H1 (cell line): Measurements from ENCODE around the gene HNF4A. TPM values are rescaled to one million over a fixed set of nuclear protein-coding genes. Genes with fewer than 3 reads are reported as not detected.

Experiments
- CTCF ChIA-PET: fragments of 300-600 bp; sonication (Branson Sonifier 250); formaldehyde crosslinking; loops from one replicate; lab custom pipeline; 2021; ENCODE audit not compliant: partially characterized antibody; lab: Charles Lee
- POLR2A ChIA-PET: fragments of 300-600 bp; sonication (Branson Sonifier 250); formaldehyde crosslinking; loops from one replicate; lab custom pipeline; 2021; ENCODE audit warnings: inconsistent platforms; ENCODE audit not compliant: partially characterized antibody; lab: Charles Lee
- DNase-seq, 2 experiments: peaks; one replicate each; pipeline versions ENCODE4 v3.0.0 to v3.0.0-alpha.2; 2010 to 2022; ENCODE audit warnings: low spot score in 2 of 2, low read depth in 1 of 2, mixed read lengths in 1 of 2
- FAIRE-seq: peaks from 2 replicates; lab custom pipeline; 2011; peaks lifted over from hg19 to GRCh38; lab: Jason Lieb, UNC
- H2AFZ ChIP-seq: 2 replicates; pipeline ENCODE4 v1.8.1; 2012; ENCODE audit warnings: low read length, inconsistent platforms
- H2AK5ac ChIP-seq: 2 replicates; pipeline ENCODE4 v1.6.1; 2013; ENCODE audit warnings: low read depth, low read length
- H2BK120ac ChIP-seq: replicated peaks from 2 replicates; pipeline ENCODE3; 2013; ENCODE audit warnings: low read depth, low read length, inconsistent platforms
- H2BK12ac ChIP-seq: 2 replicates; pipeline ENCODE4 v1.6.1; 2013; ENCODE audit warnings: low read depth, low read length
- H2BK15ac ChIP-seq: 2 replicates; pipeline ENCODE4 v1.6.1; 2013; ENCODE audit warnings: low read length
- H2BK20ac ChIP-seq: 2 replicates; pipeline ENCODE4 v1.6.1; 2013; ENCODE audit warnings: low read length
- H2BK5ac ChIP-seq: 2 replicates; pipeline ENCODE4 v1.6.1; 2013; ENCODE audit warnings: low read depth, low read length
- H3K14ac ChIP-seq: 2 replicates; pipeline ENCODE4 v1.6.1; 2013; ENCODE audit warnings: inconsistent platforms; ENCODE audit not compliant: insufficient read length
- H3K18ac ChIP-seq: 2 replicates; pipeline ENCODE4 v1.6.1; 2013; ENCODE audit warnings: low read length; ENCODE audit errors: extremely low read depth
- H3K23ac ChIP-seq: 2 replicates; pipeline ENCODE4 v1.6.1; 2013; ENCODE audit warnings: inconsistent platforms; ENCODE audit not compliant: insufficient read length
- H3K23me2 ChIP-seq: 2 replicates; pipeline ENCODE4 v1.6.1; 2013; ENCODE audit warnings: low read depth, low read length
- H3K27ac ChIP-seq: 2 replicates; pipeline ENCODE4 v1.6.1; 2011; ENCODE audit warnings: low read depth, low read length, inconsistent platforms
- H3K27me3 ChIP-seq, 4 experiments: replicated peaks in 1 of 4; 1 replicate in 1 of 4; 2 replicates in 3 of 4; pipeline versions ENCODE4 v1.6.1 to v1.8.1; 2011 to 2013; ENCODE audit warnings: low read length in 3 of 4, mild to moderate bottlenecking in 3 of 4, inconsistent platforms in 2 of 4, mixed read lengths in 2 of 4, moderate library complexity in 1 of 4; ENCODE audit not compliant: control insufficient read depth in 3 of 4, insufficient read depth in 3 of 4; ENCODE audit errors: extremely low read depth in 1 of 4
- H3K36me3 ChIP-seq, 4 experiments: 2 replicates each; pipeline versions ENCODE4 v1.6.1 to v1.8.1; 2011 to 2013; ENCODE audit warnings: mild to moderate bottlenecking in 4 of 4, low read length in 3 of 4, moderate library complexity in 2 of 4, control low read depth in 1 of 4, inconsistent platforms in 1 of 4; ENCODE audit not compliant: insufficient read depth in 4 of 4, control insufficient read depth in 2 of 4
- H3K4ac ChIP-seq: replicated peaks from 2 replicates; pipeline ENCODE3; 2013; ENCODE audit warnings: low read length, low read depth, mixed read lengths, inconsistent platforms; ENCODE audit not compliant: insufficient read length
- H3K4me1 ChIP-seq, 4 experiments: replicated peaks in 1 of 4; 1 replicate in 1 of 4; 2 replicates in 3 of 4; pipeline versions ENCODE4 v1.6.1 to v1.8.1; 2011 to 2013; ENCODE audit warnings: low read length in 3 of 4, inconsistent platforms in 2 of 4, mixed read lengths in 1 of 4; ENCODE audit not compliant: insufficient read depth in 4 of 4, control insufficient read depth in 3 of 4
- H3K4me2 ChIP-seq, 2 experiments: 2 replicates each; pipeline versions ENCODE4 v1.6.1 to v1.8.1; 2011 to 2013; ENCODE audit warnings: low read depth in 2 of 2, low read length in 2 of 2, control low read depth in 1 of 2, inconsistent platforms in 1 of 2, mild to moderate bottlenecking in 1 of 2; ENCODE audit not compliant: insufficient read depth in 1 of 2
- H3K4me3 ChIP-seq, 4 experiments: fragments of 200-600, 300-600 bp in 1 of 4; sonication (generic), shearing (Covaris generic), sonication (Bioruptor Twin) in 1 of 4; 2 replicates each; pipeline versions ENCODE4 v1.5.1 to v1.8.1; 2011 to 2016; ENCODE audit warnings: low read length in 4 of 4, low read depth in 3 of 4, control low read depth in 2 of 4, inconsistent platforms in 2 of 4, mild to moderate bottlenecking in 2 of 4, mixed read lengths in 1 of 4, moderate library complexity in 1 of 4; ENCODE audit not compliant: insufficient read depth in 2 of 4; ENCODE audit errors: extremely low read depth in 1 of 4
- H3K56ac ChIP-seq: replicated peaks from 2 replicates; pipeline ENCODE3; 2013; ENCODE audit warnings: low read depth, mild to moderate bottlenecking, mixed read lengths, low read length, inconsistent platforms; ENCODE audit not compliant: insufficient read length
- H3K79me1 ChIP-seq: 2 replicates; pipeline ENCODE4 v1.6.1; 2013; ENCODE audit warnings: low read depth, low read length, control low read depth
- H3K79me2 ChIP-seq, 2 experiments: 2 replicates each; pipeline versions ENCODE4 v1.6.1 to v1.8.1; 2012 to 2013; ENCODE audit warnings: low read length in 2 of 2, mild to moderate bottlenecking in 2 of 2, inconsistent platforms in 1 of 2; ENCODE audit not compliant: insufficient read depth in 2 of 2, control insufficient read depth in 1 of 2
- H3K9ac ChIP-seq, 4 experiments: replicated peaks in 1 of 4; 1 replicate in 1 of 4; 2 replicates in 3 of 4; pipeline versions ENCODE4 v1.6.1 to v1.8.1; 2011 to 2013; ENCODE audit warnings: low read depth in 3 of 4, low read length in 3 of 4, control low read depth in 2 of 4, mild to moderate bottlenecking in 2 of 4, moderate library complexity in 2 of 4, inconsistent platforms in 1 of 4; ENCODE audit errors: extremely low read depth in 1 of 4
- H3K9me3 ChIP-seq, 2 experiments: 2 replicates each; pipeline versions ENCODE4 v1.6.1 to v1.8.1; 2012 to 2013; ENCODE audit warnings: mild to moderate bottlenecking in 2 of 2, moderate library complexity in 2 of 2, control low read depth in 1 of 2, inconsistent platforms in 1 of 2, low read depth in 1 of 2, low read length in 1 of 2, mixed read lengths in 1 of 2; ENCODE audit not compliant: insufficient read depth in 2 of 2
- H4K20me1 ChIP-seq, 2 experiments: replicated peaks in 1 of 2; 2 replicates each; pipeline versions ENCODE3 to v1.8.1; 2011 to 2013; ENCODE audit warnings: inconsistent platforms in 2 of 2, low read length in 2 of 2, mild to moderate bottlenecking in 1 of 2; ENCODE audit not compliant: insufficient read depth in 2 of 2, control insufficient read depth in 1 of 2
- H4K5ac ChIP-seq: 2 replicates; pipeline ENCODE4 v1.6.1; 2013; ENCODE audit warnings: low read length, low read depth, mixed read lengths, inconsistent platforms; ENCODE audit not compliant: insufficient read length
- H4K8ac ChIP-seq: 2 replicates; pipeline ENCODE4 v1.8.0; 2013; ENCODE audit warnings: mild to moderate bottlenecking, moderate library complexity, low read length, inconsistent platforms; ENCODE audit not compliant: insufficient read depth; ENCODE audit errors: extremely low read depth
- H4K91ac ChIP-seq: replicated peaks from 2 replicates; pipeline ENCODE3; 2013; ENCODE audit warnings: low read length, mixed read lengths, inconsistent platforms; ENCODE audit not compliant: insufficient read length
- CREB1 ChIP-seq: IDR thresholded peaks from 2 replicates; pipeline ENCODE4 v1.6.1; 2012; ENCODE audit warnings: inconsistent platforms
- SP4 ChIP-seq: IDR thresholded peaks from 2 replicates; pipeline ENCODE4 v1.6.1; 2012; ENCODE audit warnings: low read length, inconsistent platforms
- WGBS, 2 experiments: shearing (Covaris generic) in 1 of 2; methylation state at CpG; one replicate each; pipeline versions ENCODE4 v1.1.6 to v1.1.7; 2013 to 2015; ENCODE audit warnings: low lambda C conversion rate in 2 of 2, mixed read lengths in 2 of 2, inconsistent platforms in 1 of 2, low coverage in 1 of 2, missing lambda C conversion rate in 1 of 2; ENCODE audit not compliant: insufficient replicate concordance in 2 of 2, insufficient coverage in 1 of 2, insufficient read length in 1 of 2; ENCODE audit errors: extremely low coverage in 1 of 2, missing lambda C conversion rate in 1 of 2; 5-methylcytosine and 5-hydroxymethylcytosine counted together
- polyA plus RNA-seq, 7 experiments: library from polyadenylated mRNA; depleted of rRNA in 3 of 7; stranded (reverse) in 5 of 7; unstranded in 2 of 7; fragments of >200 nt in 5 of 7; fragments of 200-250 nt in 2 of 7; gene quantifications; 1 replicate in 5 of 7; 2 replicates in 1 of 7; 4 replicates in 1 of 7; pipeline versions ENCODE4 v1.2.1 to v1.2.3, GENCODE V29; 2011 to 2013; ENCODE audit warnings: missing spikeins in 2 of 7, mixed read lengths in 2 of 7
- total RNA-seq: library from RNA; stranded (reverse); fragmentation: NEBNext Ultra II Directional; extraction: Animal tissue kit (Norgen Biotek cat#: 25700); gene quantifications from 2 replicates; pipeline ENCODE4 v1.2.1, GENCODE V29; 2021

HNF4A gene
- total and polyA plus RNA-seq, 2 of the 8 experiments (the other 6 are each of a cell fraction or from before 2014, with no cell fraction given): 0.03 TPM; not detected in 1

- ChIA-PET CTCF (no interaction called here), POLR2A (no interaction called here)
- H3K23me2 ChIP-seq: no peaks in the 10 kb centered on the region
- no peak overlapping the region for H2BK15ac ChIP-seq
- H4K5ac ChIP-seq: no peak overlapping the region
- no peaks in the 10 kb centered on the region for H3K9me3 ChIP-seq
- H3K23ac ChIP-seq: no peak overlapping the region
- no peak overlapping the region for H3K56ac ChIP-seq
- no peak overlapping the region for H3K27ac ChIP-seq
- no peak overlapping the region for H2BK120ac ChIP-seq
- H3K4me1 ChIP-seq: peaks cover 4 to 12% (median 5%) of the 10 kb centered on the region in 4 experiments
- H3K14ac ChIP-seq: no peak overlapping the region
- FAIRE-seq: peak; percentile 62
- H2AK5ac ChIP-seq: no peak overlapping the region
- H3K79me2 ChIP-seq: no peaks in the 10 kb centered on the region
- H3K9ac ChIP-seq: no peak overlapping the region
- peak overlapping the region; percentile 22; the same call in 1 of the 2 replicates for H2AFZ ChIP-seq
- H4K8ac ChIP-seq: no peak overlapping the region
- peak; percentile 58 to 76 for DNase-seq
- no peak overlapping the region for H2BK12ac ChIP-seq
- H4K20me1 ChIP-seq: no peaks in the 10 kb centered on the region
- peak overlapping the region; percentile 32 to 49; a peak in 3 of 4 replicates for H3K4me2 ChIP-seq
- no peak overlapping the region for H3K18ac ChIP-seq
- no peak overlapping the region for H2BK20ac ChIP-seq
- no peaks in the 10 kb centered on the region for H3K79me1 ChIP-seq
- no peak overlapping the region for H4K91ac ChIP-seq
- H3K4ac ChIP-seq: no peak overlapping the region
- no peak for TF ChIP-seq SP4
- peak; percentile 14; the same call in 1 of the 2 replicates for TF ChIP-seq CREB1
- 30% methylated on average over 15 of the region's 15 CpGs; no CpG with 5 or more reads in 1 of the 2 experiments for WGBS, 2 experiments
- 0 out of 7 replicates have a peak, but pooled peaks cover 0 to 2% (median 0%) of the 10 kb centered on the region in 4 experiments for H3K27me3 ChIP-seq
- H3K36me3 ChIP-seq: no peaks in the 10 kb centered on the region
- no peak overlapping the region for H2BK5ac ChIP-seq
- peak overlapping the region in 1 of 4 experiments; percentile 11; a peak in 1 of 8 replicates for H3K4me3 ChIP-seq
Observed at GRCh38 chr20:44336086-44336485, 19.4 kb upstream of the HNF4A start.
